ENCODE results near the gene MEGF11. TPM values are rescaled to one million over a fixed set of nuclear protein-coding genes. Genes with fewer than 3 reads are reported as not detected.
"Not testable (repeated sequence)": the region's sequence is repeated elsewhere in the genome, so short reads cannot be mapped to it uniquely, and the experiment has no call there.

Gene MEGF11
- total RNA-seq, 5 donors from 2014 or later (not counting 1 experiment from before 2014, with no cell fraction given) = 0.20 TPM; not detected in 4

DNA sequence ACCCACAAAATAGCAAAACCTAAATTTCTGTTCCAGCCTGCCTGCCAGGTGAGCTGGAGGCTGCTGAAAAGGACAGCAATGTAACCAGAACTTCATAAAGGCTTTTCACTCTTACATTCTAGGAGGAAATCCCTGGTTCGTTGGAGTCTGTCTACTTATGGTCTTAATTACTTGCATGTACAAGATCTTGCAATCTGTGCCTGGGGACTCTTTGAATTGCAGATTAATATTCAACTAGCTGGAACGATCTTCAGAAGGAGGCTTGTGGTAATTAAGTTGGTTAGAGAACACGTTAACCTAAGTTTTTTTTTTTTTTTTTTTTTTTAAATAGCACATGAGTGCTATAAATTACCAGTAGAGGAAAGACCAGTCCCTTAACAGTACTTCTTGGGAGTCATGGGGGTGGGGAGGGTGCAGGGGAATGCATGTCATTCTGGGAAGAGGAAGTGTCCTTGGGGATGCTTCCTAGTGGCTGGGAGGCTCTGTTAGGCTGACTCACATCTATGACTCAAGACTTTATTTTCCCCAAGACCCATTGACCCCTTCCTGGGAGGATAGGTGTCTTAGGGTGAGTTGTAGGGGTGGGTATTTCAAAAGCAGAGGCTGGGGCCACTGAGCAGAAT, 244.5 kb downstream of the MEGF11 start:
- Histone ChIP-seq H3K27me3 (replicated peaks in 1 of 2; ENCODE audit: control insufficient read depth in 2 of 2, extremely low read depth in 1 of 2, insufficient read depth in 2 of 2, low read length in 1 of 2) (peaks cover 0 to 37% of the 10 kb centered on the region in 2 experiments), H3K36me3 (ENCODE audit: control insufficient read depth in 2 of 2, extremely low read depth in 1 of 2, insufficient read depth in 1 of 2, low read length in 1 of 2) (no peaks in the 10 kb centered on the region), H3K9me3 (no peaks in the 10 kb centered on the region), H3K4me3 (ENCODE audit: control insufficient read depth in 1 of 2, extremely low read depth in 1 of 2, low read length in 1 of 2) (no peak overlapping the region), H3K27ac (ENCODE audit: low read length) (no peak overlapping the region), H3K4me1 (ENCODE audit: control insufficient read depth in 1 of 2, extremely low read depth in 1 of 2, insufficient read depth in 2 of 2, low read length in 2 of 2) (no peaks in the 10 kb centered on the region)
- no peak for ATAC-seq (replicated peaks in 1 of 4)
- POLR2A ChIA-PET = no interaction called here
- DNase-seq = no peak
- Mint-ChIP-seq H3K27ac (no peak overlapping the region), H3K27me3 (peaks cover 15 to 31% of the 10 kb centered on the region in 2 donors), H3K4me3 (no peak overlapping the region), H3K36me3 (no peaks in the 10 kb centered on the region), H3K9me3 (no peaks in the 10 kb centered on the region), H3K4me1 (no peaks in the 10 kb centered on the region)
- CTCF ChIA-PET = no interaction called here
- no CpG with 5 or more reads among the region's 3 CpGs for WGBS (ENCODE audit: insufficient coverage)

DNA sequence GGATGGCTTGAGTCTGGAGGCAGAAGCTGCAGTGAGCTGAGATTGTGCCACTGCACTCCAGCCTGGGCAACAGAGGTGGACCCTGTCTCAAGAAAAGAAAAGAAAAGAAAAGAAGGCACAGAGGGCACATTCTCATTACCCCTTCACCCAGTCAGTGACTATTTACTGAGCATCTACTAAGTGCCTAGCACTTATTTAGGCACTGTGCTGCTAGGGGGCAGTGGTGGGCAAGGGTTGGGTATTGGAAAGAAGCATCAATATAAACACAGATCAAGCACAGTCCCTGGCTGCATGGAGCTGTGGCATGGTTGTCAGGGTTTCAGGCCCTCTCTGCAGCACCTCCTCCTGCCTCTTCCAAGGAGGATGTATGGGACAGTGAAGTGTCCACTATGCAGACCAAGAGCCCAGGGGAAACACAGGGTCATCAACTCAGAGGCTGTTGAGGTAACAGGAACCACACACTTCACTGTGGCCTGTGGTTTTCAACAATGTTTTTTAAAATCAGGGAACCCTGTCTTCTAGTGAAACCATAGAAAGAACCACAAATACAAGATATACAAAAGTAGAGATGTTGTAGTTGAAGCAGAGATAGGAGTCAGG, 245.8 kb downstream of the MEGF11 start:
- Mint-ChIP-seq H3K36me3 (no peaks in the 10 kb centered on the region), H3K4me3 (no peak overlapping the region), H3K9me3 (peaks cover 0 to 3% (median 0%) of the 10 kb centered on the region in 3 donors), H3K27me3 (peaks cover 19 to 40% of the 10 kb centered on the region in 2 donors), H3K4me1 (no peaks in the 10 kb centered on the region), H3K27ac (no peak overlapping the region)
- Histone ChIP-seq H3K27me3 (replicated peaks in 1 of 2; ENCODE audit: control insufficient read depth in 2 of 2, extremely low read depth in 1 of 2, insufficient read depth in 2 of 2, low read length in 1 of 2) (peaks cover 0 to 39% of the 10 kb centered on the region in 2 experiments), H3K4me1 (ENCODE audit: control insufficient read depth in 1 of 2, extremely low read depth in 1 of 2, insufficient read depth in 2 of 2, low read length in 2 of 2) (no peaks in the 10 kb centered on the region), H3K4me3 (ENCODE audit: control insufficient read depth in 1 of 2, extremely low read depth in 1 of 2, low read length in 1 of 2) (no peak overlapping the region), H3K36me3 (ENCODE audit: control insufficient read depth in 2 of 2, extremely low read depth in 1 of 2, insufficient read depth in 1 of 2, low read length in 1 of 2) (no peaks in the 10 kb centered on the region), H3K9me3 (no peaks in the 10 kb centered on the region), H3K27ac (ENCODE audit: low read length) (no peak overlapping the region)
- ChIA-PET POLR2A (no interaction called here), CTCF (no interaction called here)
- ATAC-seq (replicated peaks in 1 of 4) = no peak
- no peak for DNase-seq

- ChIA-PET POLR2A (no interaction called here), CTCF (no interaction called here)
- Histone ChIP-seq H3K36me3 (ENCODE audit: control insufficient read depth in 2 of 2, extremely low read depth in 1 of 2, insufficient read depth in 1 of 2, low read length in 1 of 2) (no peaks in the 10 kb centered on the region), H3K4me3 (ENCODE audit: control insufficient read depth in 1 of 2, extremely low read depth in 1 of 2, low read length in 1 of 2) (no peak overlapping the region), H3K27me3 (replicated peaks in 1 of 2; ENCODE audit: control insufficient read depth in 2 of 2, extremely low read depth in 1 of 2, insufficient read depth in 2 of 2, low read length in 1 of 2) (peaks cover 0 to 39% of the 10 kb centered on the region in 2 experiments), H3K27ac (ENCODE audit: low read length) (no peak overlapping the region), H3K4me1 (ENCODE audit: control insufficient read depth in 1 of 2, extremely low read depth in 1 of 2, insufficient read depth in 2 of 2, low read length in 2 of 2) (no peaks in the 10 kb centered on the region), H3K9me3 (no peaks in the 10 kb centered on the region)
- Mint-ChIP-seq H3K27me3 (peaks cover 21 to 40% of the 10 kb centered on the region in 2 donors), H3K4me3 (no peak overlapping the region), H3K36me3 (no peaks in the 10 kb centered on the region), H3K27ac (no peak overlapping the region), H3K4me1 (no peaks in the 10 kb centered on the region), H3K9me3 (peaks cover 0 to 3% (median 0%) of the 10 kb centered on the region in 3 donors)
- ATAC-seq (replicated peaks in 1 of 4) (no peak), DNase-seq (no peak)
- 67% methylated on average over 7 of the region's 7 CpGs for WGBS (ENCODE audit: insufficient coverage)
Observed at GRCh38 chr15:66006986-66007385, 246.6 kb downstream of the MEGF11 start.

- no peaks in the 10 kb centered on the region for H3K9me3 ChIP-seq
- POLR2A ChIA-PET = no interaction called here
Observed at GRCh38 chr15:66004618-66005262, 248.8 kb downstream of the MEGF11 start.

DNA sequence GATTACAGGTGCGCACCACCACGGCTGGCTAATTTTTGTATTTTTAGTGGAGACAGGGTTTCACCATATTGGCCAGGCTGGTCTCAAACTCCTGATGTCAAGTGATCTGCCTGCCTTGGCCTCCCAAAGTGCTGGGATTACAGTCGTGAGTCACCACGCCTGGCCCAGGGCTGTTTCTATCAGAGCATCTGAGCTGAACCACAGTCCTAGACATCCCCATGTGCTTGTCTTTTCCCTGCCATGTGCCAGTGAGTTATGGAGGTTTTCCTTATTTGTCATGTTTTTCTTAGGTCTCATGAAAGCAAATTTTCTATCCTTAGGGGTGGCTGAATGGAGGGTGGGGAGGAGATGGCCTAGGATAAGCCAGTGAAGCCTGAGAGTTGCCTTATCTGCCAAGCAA, 250.4 kb downstream of the MEGF11 start:
- ATAC-seq (replicated peaks in 1 of 4); H3K4me1 ChIP-seq (ENCODE audit: control insufficient read depth in 1 of 2, extremely low read depth in 1 of 2, insufficient read depth in 2 of 2, low read length in 2 of 2); H3K36me3 ChIP-seq (ENCODE audit: control insufficient read depth in 2 of 2, extremely low read depth in 1 of 2, insufficient read depth in 1 of 2, low read length in 1 of 2); CTCF ChIA-PET; POLR2A ChIA-PET; H3K9me3 ChIP-seq; H3K9me3 Mint-ChIP-seq; DNase-seq; H3K4me1 Mint-ChIP-seq; H3K27ac Mint-ChIP-seq; H3K4me3 ChIP-seq (ENCODE audit: control insufficient read depth in 1 of 2, extremely low read depth in 1 of 2, low read length in 1 of 2); H3K4me3 Mint-ChIP-seq; H3K36me3 Mint-ChIP-seq; H3K27ac ChIP-seq (ENCODE audit: low read length): not testable (repeated sequence)
- 96% methylated on average over 4 of the region's 4 CpGs for WGBS (ENCODE audit: insufficient coverage)
- peaks cover 0 to 44% of the 10 kb centered on the region in 2 experiments for H3K27me3 ChIP-seq (replicated peaks in 1 of 2; ENCODE audit: control insufficient read depth in 2 of 2, extremely low read depth in 1 of 2, insufficient read depth in 2 of 2, low read length in 1 of 2)
- H3K27me3 Mint-ChIP-seq = peaks cover 26 to 31% of the 10 kb centered on the region in 2 donors

More at GRCh38 chr15:66004618-66005262, 248.8 kb downstream of the MEGF11 start:
- CTCF ChIA-PET = no interaction called here
- no peaks in the 10 kb centered on the region for H3K4me1 Mint-ChIP-seq
- Histone ChIP-seq H3K4me1 (ENCODE audit: control insufficient read depth in 1 of 2, extremely low read depth in 1 of 2, insufficient read depth in 2 of 2, low read length in 2 of 2) (no peaks in the 10 kb centered on the region), H3K27me3 (replicated peaks in 1 of 2; ENCODE audit: control insufficient read depth in 2 of 2, extremely low read depth in 1 of 2, insufficient read depth in 2 of 2, low read length in 1 of 2) (peaks cover 0 to 39% of the 10 kb centered on the region in 2 experiments), H3K27ac (ENCODE audit: low read length) (no peak overlapping the region), H3K36me3 (ENCODE audit: control insufficient read depth in 2 of 2, extremely low read depth in 1 of 2, insufficient read depth in 1 of 2, low read length in 1 of 2) (no peaks in the 10 kb centered on the region), H3K4me3 (ENCODE audit: control insufficient read depth in 1 of 2, extremely low read depth in 1 of 2, low read length in 1 of 2) (no peak overlapping the region)
- ATAC-seq (replicated peaks in 1 of 4) = no peak
- peak in 2 of 35 experiments; percentile 5 to 24 for DNase-seq
- H3K4me3 Mint-ChIP-seq = no peak overlapping the region
- no peaks in the 10 kb centered on the region for H3K36me3 Mint-ChIP-seq
- peaks cover 0 to 3% (median 0%) of the 10 kb centered on the region in 3 donors for H3K9me3 Mint-ChIP-seq
- 10% methylated on average over 2 of the region's 6 CpGs for WGBS (ENCODE audit: insufficient coverage)
- no peak overlapping the region for H3K27ac Mint-ChIP-seq
- peaks cover 26 to 33% of the 10 kb centered on the region in 2 donors for H3K27me3 Mint-ChIP-seq

GRCh38 chr15:66001717-66002426, 251.7 kb downstream of the MEGF11 start:
- peaks cover 0 to 3% (median 0%) of the 10 kb centered on the region in 3 donors for H3K9me3 Mint-ChIP-seq
- no peaks in the 10 kb centered on the region for H3K4me1 Mint-ChIP-seq
- Histone ChIP-seq H3K27ac (ENCODE audit: low read length) (no peak overlapping the region), H3K9me3 (no peaks in the 10 kb centered on the region), H3K4me1 (ENCODE audit: control insufficient read depth in 1 of 2, extremely low read depth in 1 of 2, insufficient read depth in 2 of 2, low read length in 2 of 2) (no peaks in the 10 kb centered on the region), H3K4me3 (ENCODE audit: control insufficient read depth in 1 of 2, extremely low read depth in 1 of 2, low read length in 1 of 2) (no peak overlapping the region), H3K27me3 (replicated peaks in 1 of 2; ENCODE audit: control insufficient read depth in 2 of 2, extremely low read depth in 1 of 2, insufficient read depth in 2 of 2, low read length in 1 of 2) (peaks cover 0 to 39% of the 10 kb centered on the region in 2 experiments), H3K36me3 (ENCODE audit: control insufficient read depth in 2 of 2, extremely low read depth in 1 of 2, insufficient read depth in 1 of 2, low read length in 1 of 2) (no peaks in the 10 kb centered on the region)
- no peak for ATAC-seq (replicated peaks in 1 of 4)
- H3K27ac Mint-ChIP-seq = no peak overlapping the region
- WGBS (ENCODE audit: insufficient coverage) = 36% methylated on average over 5 of the region's 8 CpGs
- no peak overlapping the region for H3K4me3 Mint-ChIP-seq
- peaks cover 28 to 33% of the 10 kb centered on the region in 2 donors for H3K27me3 Mint-ChIP-seq
- ChIA-PET CTCF (no interaction called here), POLR2A (no interaction called here)
- no peak for DNase-seq
- no peaks in the 10 kb centered on the region for H3K36me3 Mint-ChIP-seq

Measured in T-cell (primary cell).